C4-2B (cell line): Measurements from ENCODE around the gene ATXN7L1.

Source experiments
- ZFX ChIP-seq: fragments of 450-650 bp; IDR thresholded peaks from 2 replicates; pipeline ENCODE4 v1.6.1; 2017
- TF ChIP-seq, protein P1 (sequence below): fragments of 450-650 bp; conservative IDR thresholded peaks from 2 replicates; pipeline ENCODE4 v1.5.1; 2017; ENCODE audit warnings: mild to moderate bottlenecking

DNA sequence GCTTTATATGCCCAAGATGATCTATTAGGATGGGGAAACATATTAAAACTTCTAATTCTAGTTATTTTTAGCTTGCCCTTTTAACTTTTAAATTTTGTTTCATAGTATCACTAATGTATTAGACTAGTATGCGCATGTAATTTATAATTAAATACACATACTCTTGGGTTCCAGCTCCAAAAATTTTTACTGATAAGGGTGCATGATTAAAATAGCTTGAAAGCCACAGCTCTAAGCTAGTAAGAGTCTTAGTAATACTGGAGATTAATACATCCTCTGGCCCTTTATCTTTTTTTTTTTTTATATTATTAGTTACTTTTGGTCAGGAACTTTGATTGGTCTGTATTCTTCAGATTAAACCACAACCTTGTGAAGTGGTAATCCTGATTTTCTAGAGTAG lies 53.6 kb downstream of the ATXN7L1 start:
- TF ChIP-seq, protein P1, sequence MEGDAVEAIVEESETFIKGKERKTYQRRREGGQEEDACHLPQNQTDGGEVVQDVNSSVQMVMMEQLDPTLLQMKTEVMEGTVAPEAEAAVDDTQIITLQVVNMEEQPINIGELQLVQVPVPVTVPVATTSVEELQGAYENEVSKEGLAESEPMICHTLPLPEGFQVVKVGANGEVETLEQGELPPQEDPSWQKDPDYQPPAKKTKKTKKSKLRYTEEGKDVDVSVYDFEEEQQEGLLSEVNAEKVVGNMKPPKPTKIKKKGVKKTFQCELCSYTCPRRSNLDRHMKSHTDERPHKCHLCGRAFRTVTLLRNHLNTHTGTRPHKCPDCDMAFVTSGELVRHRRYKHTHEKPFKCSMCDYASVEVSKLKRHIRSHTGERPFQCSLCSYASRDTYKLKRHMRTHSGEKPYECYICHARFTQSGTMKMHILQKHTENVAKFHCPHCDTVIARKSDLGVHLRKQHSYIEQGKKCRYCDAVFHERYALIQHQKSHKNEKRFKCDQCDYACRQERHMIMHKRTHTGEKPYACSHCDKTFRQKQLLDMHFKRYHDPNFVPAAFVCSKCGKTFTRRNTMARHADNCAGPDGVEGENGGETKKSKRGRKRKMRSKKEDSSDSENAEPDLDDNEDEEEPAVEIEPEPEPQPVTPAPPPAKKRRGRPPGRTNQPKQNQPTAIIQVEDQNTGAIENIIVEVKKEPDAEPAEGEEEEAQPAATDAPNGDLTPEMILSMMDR = no peak
- no peak for TF ChIP-seq ZFX
